ENCODE results near the gene RNF212B. TPM values are rescaled to one million over a fixed set of nuclear protein-coding genes. Genes with fewer than 3 reads are reported as not detected.
"Not testable (repeated sequence)": the region's sequence is repeated elsewhere in the genome, so short reads cannot be mapped to it uniquely, and the experiment has no call there.

The RNF212B gene
- total RNA-seq, 2 experiments from 2014 or later: not detected

DNA sequence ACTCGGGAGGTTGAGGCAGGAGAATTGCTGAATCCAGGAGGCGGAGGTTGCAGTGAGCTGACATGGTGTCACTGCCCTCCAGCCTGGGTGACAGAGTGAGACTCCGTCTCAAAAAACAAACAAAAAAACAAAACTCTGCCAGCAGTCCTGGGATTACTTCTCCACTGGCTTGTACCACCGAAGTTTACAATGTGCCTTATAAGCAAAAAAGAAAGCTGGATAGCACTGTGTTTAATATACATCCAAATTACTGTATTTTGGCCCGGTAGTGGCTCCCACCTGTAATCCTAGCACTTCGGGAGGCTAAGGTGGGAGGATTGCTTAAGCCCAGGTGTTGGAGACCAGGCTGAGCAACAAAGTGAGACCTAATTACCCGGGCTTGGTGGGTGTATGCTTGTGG is 31.5 kb downstream of the RNF212B start:
- Histone ChIP-seq H3K27me3 (ENCODE audit: control insufficient read depth in 1 of 2, insufficient read depth in 2 of 2, low read length in 2 of 2) (peaks cover 0 to 4% of the 10 kb centered on the region in 2 experiments), H3K9me3 (ENCODE audit: control insufficient read depth in 1 of 2, insufficient read depth in 1 of 2, low read length in 2 of 2) (no peaks in the 10 kb centered on the region), H3K27ac (ENCODE audit: low read depth in 1 of 2, low read length in 2 of 2) (no peak overlapping the region), H3K4me3 (ENCODE audit: low read length) (no peak overlapping the region), H3K36me3 (ENCODE audit: insufficient read depth, low read length) (no peaks in the 10 kb centered on the region), H3K4me1 (ENCODE audit: insufficient read depth, low read length) (no peaks in the 10 kb centered on the region)
- no peak overlapping the region for H3K27ac Mint-ChIP-seq
- DNase-seq: no peak
- H3K4me3 Mint-ChIP-seq: no peak overlapping the region
- ATAC-seq (ENCODE audit: poor library complexity): no peak
- POLR2A ChIA-PET: interaction anchor here (1.8 kb wide), 1 partner anchor 18 kb away, joined by 3 read pairs; no protein-coding TSS in a partner anchor
- no peaks in the 10 kb centered on the region for H3K4me1 Mint-ChIP-seq (ENCODE audit: low read depth)
- peaks cover 17% of the 10 kb centered on the region for H3K27me3 Mint-ChIP-seq
- intact Hi-C loops (cut with DNase I, micrococcal nuclease): loop anchor here (5.0 to 10.0 kb wide), 3 partner anchors 56 to 293 kb away; partner anchors contain the start of genes PABPN1 (in 1 of the 2) and THTPA (in 1 of the 2)
- TF ChIP-seq CTCF (IDR thresholded peaks at IDR 0.05): no peak
- H3K9me3 Mint-ChIP-seq: no peaks in the 10 kb centered on the region
- no peaks in the 10 kb centered on the region for H3K36me3 Mint-ChIP-seq (ENCODE audit: low read depth)
- CTCF ChIA-PET: interaction anchor here (0.7 to 1.4 kb wide), 2 partner anchors 11 to 70 kb away, joined by 3 read pairs; no protein-coding TSS in a partner anchor

- no peak overlapping the region for H3K27ac ChIP-seq (ENCODE audit: low read depth in 1 of 2, low read length in 2 of 2)
- H3K27ac Mint-ChIP-seq: no peak overlapping the region
- DNase-seq: no peak
- H3K27me3 Mint-ChIP-seq: no peaks in the 10 kb centered on the region
- no peaks in the 10 kb centered on the region for H3K9me3 Mint-ChIP-seq
- H3K4me1 ChIP-seq (ENCODE audit: insufficient read depth, low read length): no peaks in the 10 kb centered on the region
- intact Hi-C loops (cut with DNase I, micrococcal nuclease): no loop called here
- H3K36me3 Mint-ChIP-seq (ENCODE audit: low read depth): no peaks in the 10 kb centered on the region
- no peak for TF ChIP-seq CTCF (IDR thresholded peaks at IDR 0.05)
- no peak for ATAC-seq (ENCODE audit: poor library complexity)
- no peak overlapping the region for H3K4me3 ChIP-seq (ENCODE audit: low read length)
- H3K9me3 ChIP-seq (ENCODE audit: control insufficient read depth in 1 of 2, insufficient read depth in 1 of 2, low read length in 2 of 2): no peaks in the 10 kb centered on the region
- H3K36me3 ChIP-seq (ENCODE audit: insufficient read depth, low read length): peaks cover 11% of the 10 kb centered on the region
- ChIA-PET POLR2A (no interaction called here), CTCF (interaction anchor here (0.6 kb wide), 1 partner anchor 184 kb away, joined by 3 read pairs; no protein-coding TSS in a partner anchor)
- no peak overlapping the region for H3K4me3 Mint-ChIP-seq
- H3K27me3 ChIP-seq (ENCODE audit: control insufficient read depth in 1 of 2, insufficient read depth in 2 of 2, low read length in 2 of 2): no peaks in the 10 kb centered on the region
- H3K4me1 Mint-ChIP-seq (ENCODE audit: low read depth): no peaks in the 10 kb centered on the region
These were observed 37.7 kb downstream of the RNF212B start for GRCh38 chr14:23275412-23275811.

DNA sequence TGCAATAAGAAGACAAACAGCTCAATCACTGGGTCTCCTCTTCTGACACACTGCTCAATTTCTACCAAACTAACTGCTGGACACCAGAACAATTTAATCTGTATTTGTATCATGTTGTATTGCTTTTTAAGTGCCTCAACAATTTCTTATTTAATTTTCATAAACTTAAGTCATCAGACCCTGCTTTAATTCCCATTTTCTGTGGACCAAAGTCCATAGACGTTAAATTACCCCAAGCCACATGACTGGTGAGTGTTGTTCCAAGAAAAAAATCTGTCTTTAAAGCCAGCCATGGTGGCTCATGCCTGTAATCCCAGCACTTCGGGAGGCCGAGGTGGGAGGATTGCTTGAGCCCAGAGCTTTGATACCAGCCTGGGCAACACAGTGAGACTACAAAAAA is 39.5 kb downstream of the RNF212B start:
- CTCF ChIA-PET: interaction anchor here (1.8 kb wide), 1 partner anchor 24 kb away, joined by 5 read pairs; no protein-coding TSS in a partner anchor
- DNase-seq (no peak), ATAC-seq (ENCODE audit: poor library complexity) (no peak)
- H3K36me3 ChIP-seq (ENCODE audit: insufficient read depth, low read length): peaks cover 11% of the 10 kb centered on the region
- H3K27me3 Mint-ChIP-seq: no peaks in the 10 kb centered on the region
- no peak overlapping the region for H3K27ac ChIP-seq (ENCODE audit: low read depth in 1 of 2, low read length in 2 of 2)
- H3K4me1 ChIP-seq (ENCODE audit: insufficient read depth, low read length): no peaks in the 10 kb centered on the region
- H3K36me3 Mint-ChIP-seq (ENCODE audit: low read depth): no peaks in the 10 kb centered on the region
- H3K27ac Mint-ChIP-seq: no peak overlapping the region
- POLR2A ChIA-PET: no interaction called here
- H3K9me3 ChIP-seq (ENCODE audit: control insufficient read depth in 1 of 2, insufficient read depth in 1 of 2, low read length in 2 of 2): no peaks in the 10 kb centered on the region
- TF ChIP-seq CTCF (IDR thresholded peaks at IDR 0.05): no peak
- H3K4me3 Mint-ChIP-seq: no peak overlapping the region
- no peak overlapping the region for H3K4me3 ChIP-seq (ENCODE audit: low read length)
- no peaks in the 10 kb centered on the region for H3K27me3 ChIP-seq (ENCODE audit: control insufficient read depth in 1 of 2, insufficient read depth in 2 of 2, low read length in 2 of 2)
- H3K9me3 Mint-ChIP-seq: no peaks in the 10 kb centered on the region
- H3K4me1 Mint-ChIP-seq (ENCODE audit: low read depth): no peaks in the 10 kb centered on the region
- intact Hi-C loops (cut with DNase I, micrococcal nuclease): no loop called here

- H3K4me3 ChIP-seq (ENCODE audit: low read length); DNase-seq; H3K27ac Mint-ChIP-seq; H3K27me3 ChIP-seq (ENCODE audit: control insufficient read depth in 1 of 2, insufficient read depth in 2 of 2, low read length in 2 of 2); H3K27me3 Mint-ChIP-seq; H3K36me3 Mint-ChIP-seq (ENCODE audit: low read depth); POLR2A ChIA-PET; H3K9me3 Mint-ChIP-seq; intact Hi-C loops (cut with DNase I, micrococcal nuclease); H3K27ac ChIP-seq (ENCODE audit: low read depth in 1 of 2, low read length in 2 of 2); H3K4me1 Mint-ChIP-seq (ENCODE audit: low read depth); ATAC-seq (ENCODE audit: poor library complexity); H3K4me1 ChIP-seq (ENCODE audit: insufficient read depth, low read length); H3K9me3 ChIP-seq (ENCODE audit: control insufficient read depth in 1 of 2, insufficient read depth in 1 of 2, low read length in 2 of 2); H3K4me3 Mint-ChIP-seq: not testable (repeated sequence)
- CTCF ChIA-PET: interaction anchor here (1.8 kb wide), 1 partner anchor 23 kb away, joined by 5 read pairs; no protein-coding TSS in a partner anchor
- H3K36me3 ChIP-seq (ENCODE audit: insufficient read depth, low read length): peaks cover 11% of the 10 kb centered on the region
These were observed 40.2 kb downstream of the RNF212B start for GRCh38 chr14:23277928-23278327.

Data from CD4-positive, alpha-beta T cell (primary cell).